ENCODE results near the gene CSNK1G2. TPM values are rescaled to one million over a fixed set of nuclear protein-coding genes. Genes with fewer than 3 reads are reported as not detected.

Gene CSNK1G2
- 10 to 100 TPM; 35.3 to 65.6 TPM for total RNA-seq

DNA sequence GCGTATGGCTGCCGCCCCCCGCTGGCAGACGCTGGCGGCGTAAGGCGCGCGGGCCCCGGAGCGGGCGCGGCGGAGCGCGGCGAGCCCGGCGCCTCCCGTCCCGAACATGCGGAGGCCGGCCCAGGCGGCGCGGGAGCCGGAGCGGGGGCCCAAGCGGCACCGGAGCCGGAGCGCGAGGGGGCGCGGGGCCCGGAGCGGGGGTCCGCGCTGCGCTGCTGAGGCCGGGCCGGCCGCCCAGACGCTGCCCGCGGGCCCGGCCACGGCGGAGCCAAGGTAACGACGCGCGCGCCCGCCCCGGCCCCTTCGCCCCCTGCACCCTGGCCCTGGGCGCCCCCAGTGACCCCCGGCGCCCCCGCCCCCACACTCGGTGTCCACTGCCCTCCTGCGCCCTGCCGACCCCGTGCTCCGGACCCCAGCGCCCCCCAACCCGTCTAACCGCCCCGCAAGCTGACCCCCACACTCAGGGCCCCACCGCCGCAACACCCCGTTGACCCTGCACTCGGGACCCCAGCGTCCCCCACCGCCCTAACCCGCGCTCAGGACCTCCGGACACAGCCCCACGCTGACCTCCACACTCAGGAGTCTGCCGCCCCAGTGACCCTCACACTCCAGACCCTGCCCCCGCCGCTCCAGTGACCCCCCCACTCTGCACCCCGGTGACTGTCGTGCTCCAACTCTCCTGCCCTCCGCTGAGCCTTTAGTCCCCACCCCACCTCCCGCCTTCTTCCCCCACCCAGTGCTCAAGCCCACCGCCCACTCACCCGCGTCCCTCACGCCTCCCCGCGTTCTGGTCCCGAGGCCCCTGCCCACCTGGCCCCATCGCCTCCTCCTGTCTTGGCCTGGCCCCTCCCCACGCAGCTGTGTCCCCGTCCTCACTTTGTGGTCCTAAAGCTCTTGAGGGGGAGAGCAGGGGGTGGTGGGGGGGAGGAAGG lies at the start of gene CSNK1G2:
CSNK1G2 (plus strand) TSS at position 27 of the 932 bp plus-strand sequence. CDS start 28,601 bp downstream, outside the sequence.
- intact Hi-C loops (cut with DNase I): no loop called here
- Histone ChIP-seq H3K27me3 (no peaks in the 10 kb centered on the region), H3K27ac (peak within 1 kb of the TSS; percentile 75 to 97 (median 86)), H3K4me1 (peaks cover 33% of the 10 kb centered on the region), H3K4me3 (peak within 1 kb of the TSS; percentile 52 to 72), H3K9me3 (no peaks in the 10 kb centered on the region), H3K36me3 (replicated peaks in 1 of 2; ENCODE audit: insufficient read depth in 1 of 2, low read depth in 2 of 2) (no peaks in the 10 kb centered on the region)
- 0% methylated on average over 6 to 81 of the region's 97 CpGs for WGBS, 2 donors
- TF ChIP-seq, protein P1, sequence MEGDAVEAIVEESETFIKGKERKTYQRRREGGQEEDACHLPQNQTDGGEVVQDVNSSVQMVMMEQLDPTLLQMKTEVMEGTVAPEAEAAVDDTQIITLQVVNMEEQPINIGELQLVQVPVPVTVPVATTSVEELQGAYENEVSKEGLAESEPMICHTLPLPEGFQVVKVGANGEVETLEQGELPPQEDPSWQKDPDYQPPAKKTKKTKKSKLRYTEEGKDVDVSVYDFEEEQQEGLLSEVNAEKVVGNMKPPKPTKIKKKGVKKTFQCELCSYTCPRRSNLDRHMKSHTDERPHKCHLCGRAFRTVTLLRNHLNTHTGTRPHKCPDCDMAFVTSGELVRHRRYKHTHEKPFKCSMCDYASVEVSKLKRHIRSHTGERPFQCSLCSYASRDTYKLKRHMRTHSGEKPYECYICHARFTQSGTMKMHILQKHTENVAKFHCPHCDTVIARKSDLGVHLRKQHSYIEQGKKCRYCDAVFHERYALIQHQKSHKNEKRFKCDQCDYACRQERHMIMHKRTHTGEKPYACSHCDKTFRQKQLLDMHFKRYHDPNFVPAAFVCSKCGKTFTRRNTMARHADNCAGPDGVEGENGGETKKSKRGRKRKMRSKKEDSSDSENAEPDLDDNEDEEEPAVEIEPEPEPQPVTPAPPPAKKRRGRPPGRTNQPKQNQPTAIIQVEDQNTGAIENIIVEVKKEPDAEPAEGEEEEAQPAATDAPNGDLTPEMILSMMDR (IDR thresholded peaks at IDR 0.05): peak in 3 of 7 experiments; percentile 31 to 69 (median 64)
- TF ChIP-seq POLR2A (IDR thresholded peaks at IDR 0.05): no peak
- DNase-seq: peak in 1 of 4 donors; percentile 37
- peak; percentile 9 for ATAC-seq

DNA sequence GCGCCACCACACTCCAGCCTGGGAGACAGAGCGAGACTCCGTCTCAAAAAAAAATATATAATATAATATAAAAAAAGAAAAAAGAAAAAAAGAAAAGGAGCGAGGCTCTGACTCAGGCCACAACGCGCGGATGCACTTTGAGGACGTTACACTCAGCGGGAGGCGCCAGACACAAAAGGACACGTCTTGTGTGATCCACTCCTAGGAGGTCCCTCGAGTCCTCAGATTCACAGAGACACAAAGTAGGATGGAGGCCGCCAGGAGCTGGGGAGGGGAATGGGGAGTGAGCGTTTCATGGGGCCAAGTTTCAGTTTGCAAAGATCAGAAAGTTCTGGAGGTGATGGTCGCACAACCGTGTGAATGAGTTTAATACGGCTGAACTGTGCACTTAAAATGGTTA lies 47.2 kb upstream of the CSNK1G2 start:
- Histone ChIP-seq H3K4me3 (no peak overlapping the region), H3K9me3 (no peaks in the 10 kb centered on the region), H3K27ac (no peak overlapping the region), H3K27me3 (no peaks in the 10 kb centered on the region), H3K4me1 (peaks cover 9% of the 10 kb centered on the region), H3K36me3 (replicated peaks in 1 of 2; ENCODE audit: insufficient read depth in 1 of 2, low read depth in 2 of 2) (no peaks in the 10 kb centered on the region)
- ATAC-seq: no peak
- TF ChIP-seq, protein P1 (IDR thresholded peaks at IDR 0.05): no peak
- TF ChIP-seq POLR2A (IDR thresholded peaks at IDR 0.05): no peak
- no peak for DNase-seq
- intact Hi-C loops (cut with DNase I): no loop called here
- 80 to 85% methylated on average over 17 of the region's 17 CpGs for WGBS, 2 donors

DNA sequence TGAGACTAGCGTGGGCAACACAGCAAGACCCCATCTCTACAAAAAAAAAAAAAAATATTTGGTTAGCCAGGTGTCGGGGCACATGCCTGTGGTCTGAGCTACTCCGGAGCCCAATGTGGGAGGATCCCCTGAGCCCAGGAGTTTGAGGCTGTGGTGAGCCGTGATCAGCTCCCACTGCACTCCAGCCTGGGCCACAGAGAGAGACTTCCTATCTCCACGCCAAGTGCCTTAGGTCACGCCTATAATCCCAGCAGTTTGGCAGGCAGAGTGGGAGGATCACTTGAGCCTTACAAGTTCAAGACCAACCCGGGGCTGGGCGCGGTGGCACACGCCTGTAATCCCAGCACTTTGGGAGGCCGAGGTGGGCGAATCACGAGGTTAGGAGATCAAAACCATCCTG lies 44.5 kb upstream of the CSNK1G2 start:
- H3K27ac ChIP-seq: no peak overlapping the region
- H3K4me3 ChIP-seq: no peak overlapping the region
- H3K36me3 ChIP-seq (replicated peaks in 1 of 2; ENCODE audit: insufficient read depth in 1 of 2, low read depth in 2 of 2): no peaks in the 10 kb centered on the region
- H3K4me1 ChIP-seq: peaks cover 9% of the 10 kb centered on the region
- 84 to 91% methylated on average over 11 to 13 of the region's 13 CpGs for WGBS, 2 donors
- intact Hi-C loops (cut with DNase I): no loop called here
- H3K9me3 ChIP-seq: no peaks in the 10 kb centered on the region
- ATAC-seq (no peak), DNase-seq (no peak)
- no peaks in the 10 kb centered on the region for H3K27me3 ChIP-seq
- TF ChIP-seq, protein P1 (IDR thresholded peaks at IDR 0.05): no peak
- no peak for TF ChIP-seq POLR2A (IDR thresholded peaks at IDR 0.05)

DNA sequence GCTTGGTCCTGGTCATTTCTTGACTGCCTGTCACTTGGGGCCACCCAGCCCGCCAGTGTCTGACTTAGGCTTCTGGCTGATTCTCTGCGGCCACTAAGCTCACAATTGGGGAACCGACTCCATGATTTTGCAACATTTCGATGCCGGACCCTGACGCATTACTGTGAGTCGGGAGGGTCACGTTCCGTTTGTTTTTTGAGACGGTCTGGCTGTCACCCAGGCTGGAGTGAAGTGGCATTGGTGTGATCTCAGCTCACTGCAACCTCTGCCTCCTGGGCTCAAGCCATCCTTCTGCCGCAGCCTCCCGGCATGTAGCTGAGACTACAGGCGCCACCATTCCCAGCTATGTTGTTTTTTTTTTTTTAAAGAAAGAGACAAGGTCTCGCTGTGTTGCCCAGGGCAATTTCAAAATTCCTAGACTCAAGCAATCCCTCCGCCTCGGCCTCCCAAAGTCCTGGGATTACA lies 39.0 kb upstream of the CSNK1G2 start:
- DNase-seq (peak in 1 of 4 donors; percentile 77), ATAC-seq (no peak)
- Histone ChIP-seq H3K36me3 (replicated peaks in 1 of 2; ENCODE audit: insufficient read depth in 1 of 2, low read depth in 2 of 2) (no peaks in the 10 kb centered on the region), H3K27me3 (no peaks in the 10 kb centered on the region), H3K4me1 (peaks cover 44% of the 10 kb centered on the region), H3K9me3 (no peaks in the 10 kb centered on the region), H3K4me3 (no peak overlapping the region), H3K27ac (peak overlapping the region in 1 of 4 donors; percentile 91)
- WGBS, 2 donors: 77 to 86% methylated on average over 15 to 16 of the region's 16 CpGs
- peak in 1 of 3 donors; percentile 43 for TF ChIP-seq POLR2A (IDR thresholded peaks at IDR 0.05)
- TF ChIP-seq, protein P1 (IDR thresholded peaks at IDR 0.05): no peak
- intact Hi-C loops (cut with DNase I): no loop called here
